ENCODE measurements around the gene ZNF354C.
"Not testable (repeated sequence)": the region's sequence is repeated elsewhere in the genome, so short reads cannot be mapped to it uniquely, and the experiment has no call there.

Gene ZNF354C

DNA sequence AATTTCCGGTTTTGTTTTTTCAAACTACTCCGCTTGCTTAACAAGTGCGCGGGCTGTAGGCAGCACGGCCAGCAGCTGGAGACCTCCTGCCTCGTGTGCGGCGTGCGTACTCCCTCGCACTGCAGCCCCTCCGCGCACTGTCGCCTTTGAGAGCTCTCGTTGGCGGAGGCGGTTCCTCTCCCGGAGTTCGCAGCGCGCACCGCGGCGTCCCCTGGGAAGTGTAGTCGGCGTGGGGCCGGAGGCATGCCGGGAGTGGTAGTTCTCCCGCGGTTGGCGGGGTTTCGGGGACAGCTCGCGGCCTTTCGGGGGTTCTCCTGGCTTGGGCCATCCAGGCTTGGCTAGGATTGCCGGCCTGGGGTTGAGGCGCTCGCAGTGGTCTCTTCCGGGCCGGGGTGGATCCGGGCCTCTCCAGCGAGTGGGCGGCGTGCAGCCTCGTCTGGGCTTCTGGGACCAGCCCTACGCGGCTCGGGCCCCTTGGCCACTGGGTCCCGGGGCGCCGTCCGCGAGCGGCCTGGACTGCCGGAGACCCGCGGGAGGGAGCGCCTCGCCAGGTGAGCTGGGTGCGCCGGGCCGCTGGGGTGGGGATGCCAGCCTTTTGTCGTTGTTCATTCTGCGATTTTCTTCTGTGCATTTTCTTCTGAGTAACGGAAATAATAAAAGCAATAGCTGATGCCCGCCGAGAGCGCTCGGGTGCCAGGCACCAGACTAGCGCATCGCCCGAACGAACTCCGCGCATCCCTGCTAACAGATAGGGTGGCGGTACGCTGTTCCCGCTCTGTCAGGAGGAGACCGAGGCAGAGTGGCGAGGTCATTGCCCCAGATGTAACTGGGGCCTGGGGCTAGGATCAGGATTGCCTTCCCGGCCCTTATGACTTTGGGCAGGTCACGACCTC lies at the start of gene ZNF354C:
ZNF354C (plus strand) TSS at position 258 of the 893 bp plus-strand sequence. CDS start 1,696 bp downstream, outside the sequence.
- DNase-seq (ENCODE audit: low read depth, low spot score): peak; percentile 91

DNA sequence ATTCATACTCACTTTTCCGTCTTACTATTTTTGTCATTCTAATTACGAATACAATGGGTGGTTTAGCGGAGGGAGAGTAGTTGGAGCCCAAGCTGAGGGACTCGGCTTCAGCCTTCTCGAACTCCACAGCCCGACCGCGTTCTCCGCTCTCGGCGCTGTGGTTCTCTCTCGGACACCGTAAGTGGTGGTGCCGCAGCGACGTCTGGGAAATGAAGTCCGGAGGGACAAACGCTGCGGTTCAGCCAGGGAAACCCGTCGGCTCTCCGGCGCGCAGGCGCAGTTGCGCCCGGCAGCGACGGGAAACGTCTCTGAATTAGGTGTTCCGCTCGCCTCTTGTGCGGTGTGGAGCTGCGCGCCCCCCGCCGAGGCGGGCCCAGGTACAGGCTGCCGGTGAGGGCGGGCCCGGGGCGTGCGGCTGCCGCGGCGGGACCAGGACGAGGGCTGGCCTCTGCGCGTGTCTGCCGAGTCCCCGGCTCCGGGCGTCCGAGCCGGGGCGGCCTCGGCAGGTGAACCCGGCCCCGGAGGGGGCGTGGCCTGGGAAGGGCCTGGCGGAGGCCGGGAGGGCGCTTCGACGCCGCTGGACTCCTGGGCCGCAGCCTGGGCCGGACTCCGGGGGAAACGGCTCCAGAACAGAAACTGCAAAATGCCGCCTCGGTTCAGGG lies 36.5 kb upstream of the ZNF354C start, which contains the start of gene ZNF879:
ZNF879 (plus strand) TSS at position 277 of the 662 bp plus-strand sequence. CDS start 1,201 bp downstream, outside the sequence.
- DNase-seq (ENCODE audit: low read depth, low spot score): peak; percentile 97

DNA sequence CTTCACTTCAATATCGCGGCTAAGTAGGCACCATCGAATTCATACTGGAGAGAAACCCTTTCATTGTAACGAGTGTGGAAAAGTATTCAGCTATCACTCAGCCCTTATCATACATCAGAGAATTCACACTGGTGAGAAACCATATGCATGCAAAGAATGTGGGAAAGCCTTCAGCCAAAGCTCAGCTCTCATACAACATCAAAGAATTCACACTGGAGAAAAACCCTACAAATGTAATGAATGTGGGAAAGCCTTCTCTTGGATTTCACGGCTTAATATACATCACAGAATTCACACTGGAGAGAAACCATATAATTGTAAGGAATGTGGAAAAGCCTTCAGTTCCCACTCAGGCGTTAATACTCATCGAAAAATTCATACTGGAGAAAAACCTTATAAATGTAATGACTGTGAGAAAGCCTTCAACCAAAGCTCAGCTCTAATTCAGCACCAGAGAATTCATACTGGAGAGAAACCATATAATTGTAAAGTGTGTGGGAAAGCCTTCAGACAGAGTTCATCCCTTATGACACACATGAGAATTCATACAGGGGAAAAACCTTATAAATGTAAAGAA lies 27.1 kb upstream of the ZNF354C start:
- no peak for DNase-seq (ENCODE audit: low read depth, low spot score)

DNA sequence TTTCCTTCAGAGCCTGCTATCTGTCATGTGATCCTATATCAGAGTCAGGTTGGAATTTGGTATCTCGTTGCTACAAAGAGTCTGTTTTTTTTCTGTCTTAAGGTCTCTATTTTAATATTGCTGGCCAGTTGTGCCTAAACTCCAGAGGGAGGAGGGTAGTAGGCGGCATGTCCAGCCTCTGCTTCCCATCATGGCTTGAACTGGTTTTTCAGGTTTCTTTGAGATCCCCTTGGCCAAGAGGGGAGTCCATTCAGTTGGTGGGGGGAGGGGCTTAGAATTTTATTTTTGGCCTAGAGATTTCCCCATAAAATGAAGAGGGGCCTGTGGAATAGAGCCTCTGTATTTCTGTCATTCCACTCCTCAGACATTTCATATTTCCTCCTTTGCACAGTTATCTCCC lies 15.4 kb upstream of the ZNF354C start:
- peak; percentile 27 for DNase-seq (ENCODE audit: low read depth, low spot score)

DNA sequence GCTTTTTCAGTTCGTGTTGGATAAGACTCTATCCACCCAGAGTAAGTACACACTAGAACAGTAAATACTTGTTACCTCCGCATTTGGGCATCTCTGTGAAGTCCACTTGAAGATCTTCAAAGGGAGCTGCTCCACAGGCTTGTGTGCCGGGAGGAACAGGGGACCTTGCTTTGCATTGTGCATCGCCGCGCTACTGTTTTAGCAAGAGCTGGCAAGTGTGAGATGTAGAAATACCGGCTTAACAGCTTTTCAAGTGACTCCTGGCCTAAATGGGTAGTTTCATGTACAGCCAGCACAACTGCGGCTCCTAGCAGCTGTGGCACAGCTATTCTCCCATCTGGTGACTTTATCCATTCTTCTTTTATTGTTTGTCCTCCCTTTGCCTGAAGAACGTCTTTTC lies 8.4 kb upstream of the ZNF354C start:
- DNase-seq (ENCODE audit: low read depth, low spot score): peak; percentile 4

DNA sequence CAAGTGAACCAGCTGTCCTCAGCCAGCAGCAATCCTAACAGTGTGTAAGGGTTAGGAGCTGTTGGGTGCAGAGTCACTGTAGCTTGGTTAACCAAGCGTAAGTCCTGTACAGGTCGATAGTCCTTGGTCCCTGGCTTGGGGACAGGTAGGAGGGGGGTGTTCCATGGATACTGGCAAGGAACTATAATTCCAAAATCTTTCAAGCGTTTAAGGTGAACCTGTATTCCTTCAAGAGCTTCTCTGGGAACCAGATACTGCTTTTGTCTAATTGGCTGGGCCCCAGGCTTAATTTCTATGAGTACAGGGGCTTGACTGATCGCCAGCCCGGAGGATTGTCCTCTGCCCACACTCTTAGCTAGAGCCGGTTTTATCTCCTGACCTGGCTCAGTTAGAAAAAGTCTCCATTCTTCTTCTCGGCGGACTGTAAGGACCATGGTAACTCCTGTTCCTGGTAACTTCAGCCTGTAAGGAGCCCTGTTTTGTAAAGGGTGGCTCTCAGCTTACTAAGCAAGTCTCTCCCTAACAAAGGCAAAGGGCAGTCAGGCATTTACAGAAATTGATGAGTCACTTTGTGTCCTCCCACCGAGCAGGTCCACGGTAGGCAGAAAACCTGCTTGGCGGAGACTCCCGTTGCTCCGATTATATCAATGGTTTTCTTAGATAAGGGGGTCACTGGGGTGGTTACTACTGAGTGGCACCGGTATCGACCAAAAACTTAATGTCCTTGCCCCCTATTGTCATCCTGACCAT lies 6.0 kb upstream of the ZNF354C start:
- no peak for DNase-seq (ENCODE audit: low read depth, low spot score)

DNA sequence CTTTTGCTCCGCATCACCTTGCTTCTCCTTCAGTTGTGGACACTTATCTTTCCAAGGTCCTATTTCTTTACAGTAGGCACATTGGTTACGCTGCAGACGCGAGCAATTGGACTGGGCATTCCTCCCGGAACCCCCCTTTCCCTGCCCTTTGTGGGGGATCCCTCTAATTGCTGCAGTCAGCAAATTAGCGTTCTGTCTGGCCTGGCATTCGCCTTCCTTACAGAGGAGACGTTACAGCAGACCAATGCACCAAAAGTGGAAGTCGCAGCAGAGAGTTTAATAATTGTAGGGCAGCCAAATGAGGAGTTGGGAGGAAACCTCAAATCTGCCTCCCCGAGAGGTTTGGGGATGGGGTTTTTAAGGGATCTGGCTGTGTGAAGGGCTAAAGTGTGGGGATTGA lies 5.3 kb upstream of the ZNF354C start:
- DNase-seq (ENCODE audit: low read depth, low spot score): no peak

DNA sequence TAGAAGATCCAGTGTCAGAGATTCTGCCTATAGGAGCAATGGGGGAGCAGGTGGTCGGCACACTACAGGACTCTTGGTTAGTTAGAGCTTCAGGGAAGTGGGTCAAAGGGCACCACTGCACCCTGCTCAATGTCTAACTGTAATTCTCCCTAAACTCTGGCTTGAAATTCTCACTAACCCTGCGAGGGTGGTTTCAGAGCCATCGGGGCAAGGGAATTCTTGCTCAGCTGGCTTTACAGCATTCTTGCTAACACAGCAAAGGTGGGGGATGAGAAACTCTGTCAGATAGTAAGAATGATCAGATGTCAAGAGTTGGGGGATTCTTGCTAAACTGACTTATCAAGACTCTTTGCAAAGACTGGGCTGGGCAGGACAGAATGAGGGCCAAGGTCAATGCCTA lies 4.7 kb upstream of the ZNF354C start:
- peak; percentile 76 for DNase-seq (ENCODE audit: low read depth, low spot score)

DNA sequence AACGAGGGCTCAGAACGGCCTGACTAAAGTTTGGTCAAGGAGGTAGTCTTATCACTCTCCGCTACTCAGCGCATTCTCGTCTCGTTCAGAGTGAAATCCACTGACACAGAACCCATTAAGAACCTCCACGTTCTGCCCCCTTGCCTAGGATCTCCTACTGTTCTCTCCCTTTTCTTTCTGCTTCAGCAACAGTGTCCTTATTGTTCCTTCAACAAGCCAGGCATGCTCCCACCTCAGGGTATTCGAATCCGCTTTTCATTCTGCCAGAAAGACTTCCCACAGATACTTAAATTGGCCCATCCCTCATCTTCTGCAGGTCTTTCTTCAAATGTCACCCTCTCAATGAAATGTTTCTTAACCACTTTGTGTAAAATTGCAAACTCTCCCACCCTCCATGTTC lies 4.3 kb upstream of the ZNF354C start:
- DNase-seq (ENCODE audit: low read depth, low spot score): peak; percentile 44

DNA sequence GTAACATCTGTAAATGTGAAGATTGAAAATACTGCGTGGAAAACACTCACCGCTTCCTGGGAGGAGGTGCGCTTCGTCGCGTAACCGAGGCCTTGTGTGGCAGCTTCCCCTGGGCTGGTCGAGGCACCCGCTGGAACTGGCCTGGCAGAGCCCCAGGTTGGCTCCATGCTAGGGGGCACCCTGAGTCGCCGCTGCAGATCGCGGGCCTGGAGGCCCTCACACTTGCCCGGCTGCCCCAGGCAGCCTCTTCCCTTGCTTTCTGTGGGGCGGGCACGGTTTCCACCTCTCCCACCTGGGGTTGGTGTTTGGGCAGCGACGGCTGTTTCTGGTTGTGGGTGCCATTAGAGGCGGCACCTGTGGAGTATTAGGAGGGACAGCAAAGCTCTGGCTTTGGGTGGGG lies 852 bp downstream of the ZNF354C start:
- DNase-seq (ENCODE audit: low read depth, low spot score): no peak

DNA sequence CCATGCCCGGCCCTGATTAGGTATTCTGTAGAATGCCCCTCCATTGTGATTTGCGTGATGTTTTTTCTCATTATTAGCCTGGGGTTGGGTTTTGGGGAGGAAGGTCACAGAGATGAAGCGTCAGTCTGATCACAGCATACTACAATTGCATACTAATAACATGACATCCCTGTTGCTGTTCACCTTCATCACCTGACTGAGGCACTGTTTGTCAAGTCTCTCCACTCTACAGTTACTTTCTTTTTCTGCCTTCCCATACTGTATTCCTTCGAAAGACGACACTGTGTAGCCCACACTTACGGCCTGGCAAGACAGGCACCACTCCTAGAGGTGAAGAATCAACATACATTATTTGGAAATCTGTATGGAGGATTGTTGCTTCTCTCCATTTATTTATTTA lies 5.5 kb downstream of the ZNF354C start:
- DNase-seq (ENCODE audit: low read depth, low spot score): no peak

DNA sequence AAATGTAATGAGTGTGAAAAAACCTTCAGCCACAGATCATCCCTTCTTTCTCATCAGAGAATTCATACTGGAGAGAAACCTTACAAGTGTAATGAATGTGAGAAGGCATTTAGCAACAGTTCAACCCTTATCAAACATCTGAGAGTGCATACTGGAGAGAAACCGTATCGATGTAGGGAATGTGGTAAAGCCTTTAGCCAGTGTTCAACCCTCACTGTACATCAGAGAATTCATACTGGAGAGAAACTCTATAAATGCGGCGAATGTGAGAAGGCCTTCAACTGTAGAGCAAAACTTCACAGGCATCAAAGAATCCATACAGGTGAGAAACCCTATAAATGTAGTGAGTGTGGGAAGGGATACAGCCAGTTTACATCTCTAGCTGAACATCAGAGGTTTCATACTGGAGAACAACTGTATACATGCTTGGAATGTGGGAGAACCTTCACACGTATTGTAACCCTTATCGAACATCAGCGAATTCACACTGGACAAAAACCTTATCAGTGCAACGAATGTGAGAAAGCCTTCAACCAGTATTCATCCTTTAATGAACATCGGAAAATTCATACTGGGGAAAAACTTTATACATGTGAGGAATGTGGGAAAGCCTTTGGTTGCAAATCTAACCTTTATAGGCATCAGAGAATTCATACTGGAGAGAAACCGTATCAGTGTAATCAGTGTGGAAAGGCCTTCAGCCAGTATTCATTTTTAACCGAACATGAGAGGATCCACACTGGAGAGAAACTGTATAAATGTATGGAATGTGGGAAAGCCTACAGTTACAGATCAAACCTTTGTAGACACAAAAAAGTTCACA lies 19.2 kb downstream of the ZNF354C start:
- no peak for DNase-seq (ENCODE audit: low read depth, low spot score)

DNA sequence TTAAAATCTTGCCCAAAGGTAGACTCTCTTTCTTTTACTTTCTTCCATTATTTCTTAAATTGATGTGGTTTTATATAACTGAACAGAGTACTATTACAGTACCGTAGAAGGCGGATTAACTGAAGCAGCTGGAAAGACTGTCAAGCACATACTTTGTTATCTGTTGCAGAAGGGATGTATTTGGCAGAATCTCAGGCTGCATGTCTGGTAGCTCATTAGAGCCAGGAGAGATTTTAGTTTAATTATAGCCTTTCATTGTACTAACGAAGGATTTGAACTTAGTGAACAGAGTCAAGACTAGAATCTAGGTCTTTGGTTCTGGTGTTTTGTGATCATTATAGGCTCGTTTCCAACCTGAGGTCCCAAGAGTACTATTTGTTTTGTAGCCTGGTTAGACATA lies 20.6 kb downstream of the ZNF354C start:
- DNase-seq (ENCODE audit: low read depth, low spot score): no peak

DNA sequence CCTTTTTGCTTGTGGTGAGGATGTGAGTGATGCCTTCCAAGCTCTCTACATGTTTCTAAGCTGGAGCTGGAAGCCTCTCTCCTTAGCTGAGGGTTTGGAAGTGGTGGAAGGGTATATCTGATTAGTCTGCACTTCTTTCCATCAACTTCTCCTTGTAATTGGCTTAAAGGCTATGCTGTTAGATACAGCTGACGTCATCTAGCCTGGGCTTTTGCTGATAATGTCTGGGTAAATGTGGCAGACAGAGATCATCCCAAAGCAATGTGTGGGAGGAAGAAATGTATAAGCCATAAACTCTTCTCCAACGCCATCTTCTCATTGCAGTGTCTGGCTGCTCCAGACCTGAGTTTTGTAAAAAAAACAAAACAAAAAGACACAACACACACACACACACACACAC lies 29.3 kb downstream of the ZNF354C start:
- DNase-seq (ENCODE audit: low read depth, low spot score): no peak

DNA sequence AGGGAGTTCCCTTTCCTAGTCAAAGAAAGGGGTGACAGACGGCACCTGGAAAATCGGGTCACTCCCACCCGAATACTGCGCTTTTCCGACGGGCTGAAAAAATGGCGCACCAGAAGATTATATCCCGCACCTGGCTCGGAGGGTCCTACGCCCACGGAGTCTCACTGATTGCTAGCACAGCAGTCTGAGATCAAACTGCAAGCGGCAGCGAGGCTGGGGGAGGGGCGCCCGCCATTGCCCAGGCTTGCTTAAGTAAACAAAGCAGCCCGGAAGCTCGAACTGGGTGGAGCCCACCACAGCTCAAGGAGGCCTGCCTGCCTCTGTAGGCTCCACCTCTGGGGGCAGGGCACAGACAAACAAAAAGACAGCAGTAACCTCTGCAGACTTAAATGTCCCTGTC lies 41.1 kb downstream of the ZNF354C start:
- not testable (repeated sequence) for DNase-seq (ENCODE audit: low read depth, low spot score)

DNA sequence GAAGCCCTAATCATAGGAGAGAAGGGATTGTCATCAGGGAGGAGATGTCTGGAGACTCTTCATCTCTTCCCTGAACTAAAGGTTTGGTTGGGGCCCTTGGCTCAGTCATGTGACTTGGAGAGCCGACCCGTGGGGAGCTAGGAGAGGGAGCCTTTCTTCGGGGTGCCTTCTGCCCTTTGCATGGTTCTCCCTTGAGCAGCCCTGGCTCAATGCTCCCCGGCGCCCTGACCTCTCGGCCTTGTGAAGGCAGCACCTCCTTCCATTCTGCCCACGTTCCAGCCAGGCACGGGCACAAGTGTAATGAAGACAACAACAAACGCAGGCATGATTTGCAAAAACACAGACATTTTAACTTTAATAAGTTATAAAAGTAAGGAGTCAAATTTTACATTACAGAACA lies 50.4 kb downstream of the ZNF354C start:
- no peak for DNase-seq (ENCODE audit: low read depth, low spot score)

DNA sequence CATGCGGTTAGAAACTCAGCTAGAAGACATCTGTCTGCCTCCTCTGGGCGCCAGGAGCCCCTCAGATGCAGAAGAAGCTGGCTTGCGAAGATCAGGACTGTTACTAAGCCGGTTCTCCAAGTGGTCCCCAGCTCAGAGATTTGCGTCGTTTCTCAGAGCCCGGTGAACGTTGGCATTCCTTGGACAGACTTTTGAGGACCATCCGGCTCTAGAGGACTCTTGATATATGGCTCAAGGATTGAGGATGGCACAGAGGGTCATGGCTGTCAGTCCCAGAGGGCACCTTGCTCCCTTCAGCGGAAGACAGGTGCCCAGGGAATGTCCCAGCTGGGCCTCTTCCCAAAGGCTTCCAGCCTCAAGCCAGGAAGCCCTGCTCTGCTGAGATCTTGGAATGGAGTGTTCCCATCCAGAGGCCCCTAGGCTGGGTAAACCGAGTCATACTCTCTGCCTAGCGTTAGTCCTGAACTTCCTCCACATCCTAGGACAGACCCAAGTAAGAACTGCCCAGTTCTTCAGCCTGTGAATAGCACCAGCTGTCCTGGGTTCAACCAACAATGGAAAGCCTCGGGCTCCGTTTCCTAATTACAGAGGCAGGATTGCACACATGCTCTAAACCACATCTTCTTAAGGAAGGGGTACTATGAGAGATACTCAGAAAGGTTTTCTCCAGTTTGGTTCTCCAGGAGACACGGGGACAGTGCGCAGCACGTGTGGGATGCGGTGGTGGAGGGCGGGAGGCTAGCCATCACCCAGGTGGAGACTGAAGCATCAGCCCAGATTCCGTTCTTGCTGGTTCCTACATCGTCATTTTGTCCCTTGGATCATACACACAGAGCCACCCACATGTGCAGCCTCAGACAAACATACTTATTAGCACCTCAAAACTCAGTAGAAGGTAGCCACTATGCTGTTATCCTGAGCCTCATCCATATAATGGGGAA lies 51.4 kb downstream of the ZNF354C start:
- DNase-seq (ENCODE audit: low read depth, low spot score): no peak

DNA sequence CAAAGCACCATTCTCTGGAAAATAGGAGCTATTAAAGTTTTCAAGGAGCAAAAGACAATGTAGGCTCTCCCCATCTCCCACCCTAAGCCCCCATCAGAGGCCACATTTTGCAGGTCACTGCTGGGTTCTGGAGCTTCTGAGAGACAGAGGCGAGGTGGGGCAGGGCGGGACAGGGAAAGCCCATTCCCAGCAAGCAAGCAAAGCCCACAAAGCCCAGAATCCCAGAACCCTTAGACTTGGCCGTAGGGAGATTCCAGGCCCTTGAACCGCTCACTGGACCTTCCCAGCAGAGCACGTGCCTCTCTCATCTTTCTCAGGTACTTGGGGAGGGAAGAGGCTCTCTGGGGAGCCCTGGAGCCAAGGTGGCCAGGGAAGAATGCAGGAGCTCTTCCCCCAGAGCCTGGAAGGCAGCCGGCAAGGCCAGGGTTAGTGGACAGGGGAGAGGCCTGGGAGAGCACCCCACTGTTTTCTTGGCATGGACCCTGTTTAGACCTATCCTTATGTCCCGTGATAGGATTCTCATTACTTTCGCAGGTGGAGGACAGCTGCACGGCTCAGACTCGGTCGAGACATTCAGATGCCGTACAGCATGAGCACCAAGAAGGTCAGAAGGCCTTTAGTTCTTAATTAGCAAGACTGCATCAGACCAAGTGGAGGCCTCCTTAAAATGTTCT lies 52.4 kb downstream of the ZNF354C start:
- DNase-seq (ENCODE audit: low read depth, low spot score): no peak

DNA sequence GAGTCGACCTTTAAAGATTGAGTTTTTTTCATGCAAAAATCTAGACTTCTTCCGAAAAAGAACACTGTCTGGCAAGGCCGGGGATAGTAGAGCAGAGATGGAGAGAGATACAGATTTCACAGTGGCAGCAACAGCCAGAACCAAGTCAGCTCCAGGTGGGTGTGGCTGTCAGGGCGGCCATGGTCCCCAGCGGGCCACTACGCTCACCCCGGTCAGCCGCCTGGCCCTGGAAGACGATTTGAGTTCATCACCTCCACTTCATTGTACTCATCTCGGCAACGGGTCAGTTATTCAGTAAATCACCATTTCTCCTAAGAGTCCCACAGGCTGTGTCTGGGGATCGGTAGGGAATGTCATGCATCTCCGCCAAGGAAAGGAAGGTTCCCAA lies 53.0 kb downstream of the ZNF354C start:
- no peak for DNase-seq (ENCODE audit: low read depth, low spot score)
